Upper lobe of left lung (tissue), 6 donors: ENCODE data around the gene ZCRB1. TPM values are rescaled to one million over a fixed set of nuclear protein-coding genes. Genes with fewer than 3 reads are reported as not detected.

Experiments used
- ATAC-seq, 2 donors: fragments of 200-7000 bp; cut with Tn5 transposase; one replicate each; pipeline ENCODE4 v1.9.1; 2022; ENCODE audit warnings: mild to moderate bottlenecking in 2 of 2, moderate library complexity in 2 of 2; ENCODE audit not compliant: low FRiP score in 2 of 2
- DNase-seq, 2 donors: peaks; one replicate each; pipeline ENCODE4 v3.0.0-alpha.2; 2019 to 2020
- H3K27ac ChIP-seq, 4 donors: fragments of 200-600 bp; sonication (generic); one replicate each; pipeline ENCODE4 v1.5.1; 2016 to 2019
- H3K27me3 ChIP-seq, 4 donors: fragments of 200-600 bp; sonication (generic); one replicate each; pipeline ENCODE4 v1.5.1; 2017 to 2019
- H3K36me3 ChIP-seq, 4 donors: fragments of 200-600 bp; sonication (generic); one replicate each; pipeline ENCODE4 v1.5.1; 2016 to 2019
- H3K4me1 ChIP-seq, 4 donors: fragments of 200-600 bp; sonication (generic); one replicate each; pipeline ENCODE4 v1.5.1; 2018 to 2019
- H3K4me3 ChIP-seq, 4 donors: fragments of 200-600 bp; sonication (generic); one replicate each; pipeline ENCODE4 v1.5.1; 2017 to 2019; ENCODE audit warnings: mild to moderate bottlenecking in 2 of 4, moderate library complexity in 1 of 4
- H3K9me3 ChIP-seq, 4 donors: fragments of 200-600 bp; sonication (generic); one replicate each; pipeline ENCODE4 v1.5.1; 2018 to 2019
- EP300 ChIP-seq, 4 donors: sonication (generic); formaldehyde crosslinking; IDR thresholded peaks; one replicate each; pipeline ENCODE4 v1.5.1; 2017; ENCODE audit warnings: antibody characterized with exemption in 4 of 4, control low read depth in 2 of 4
- POLR2A ChIP-seq, 4 donors: fragments of 450-650 bp; IDR thresholded peaks; one replicate each; pipeline ENCODE4 v1.5.1; 2016 to 2017; ENCODE audit warnings: antibody characterized with exemption in 4 of 4, mild to moderate bottlenecking in 2 of 4
- POLR2AphosphoS5 ChIP-seq, 2 donors: sonication (generic); formaldehyde crosslinking; IDR thresholded peaks; one replicate each; pipeline ENCODE4 v1.5.1; 2017; ENCODE audit warnings: antibody characterized with exemption in 2 of 2
- WGBS, 2 donors: methylation state at CpG; one replicate each; pipeline ENCODE4 v1.1.5; 2017 to 2018; 5-methylcytosine and 5-hydroxymethylcytosine counted together
- small RNA-seq, 4 donors: library from RNA; depleted of rRNA; stranded (forward); fragments of <200 nt; gene quantifications; one replicate each; pipeline ENCODE3, GENCODE V24; 2016
- total RNA-seq, 6 donors: library from RNA; depleted of rRNA in 4 of 6; stranded (reverse); fragments of >200 nt in 4 of 6; gene quantifications; one replicate each; pipeline versions ENCODE4 v1.1.0 to v1.2.1, GENCODE V29; 2016 to 2021
- TF ChIP-seq, protein P1 (sequence below), 6 experiments: fragments of 450-650 bp in 4 of 6; fragments of 200-600 bp in 2 of 6; sonication (generic) in 2 of 6; IDR thresholded peaks; one replicate each; pipeline ENCODE4 v1.5.1; 2016 to 2019; ENCODE audit warnings: antibody characterized with exemption in 6 of 6
- donor health status: DM: no; HTN: no; CAD: no; lungs with moderate emphysema.
- donor health status: DM: no; HTN: yes; CAD: no; lungs with severe emphysema.

Gene ZCRB1
- total RNA-seq, 6 donors from 2014 or later, result 18.5 to 46.8 (median 36.8) TPM

DNA sequence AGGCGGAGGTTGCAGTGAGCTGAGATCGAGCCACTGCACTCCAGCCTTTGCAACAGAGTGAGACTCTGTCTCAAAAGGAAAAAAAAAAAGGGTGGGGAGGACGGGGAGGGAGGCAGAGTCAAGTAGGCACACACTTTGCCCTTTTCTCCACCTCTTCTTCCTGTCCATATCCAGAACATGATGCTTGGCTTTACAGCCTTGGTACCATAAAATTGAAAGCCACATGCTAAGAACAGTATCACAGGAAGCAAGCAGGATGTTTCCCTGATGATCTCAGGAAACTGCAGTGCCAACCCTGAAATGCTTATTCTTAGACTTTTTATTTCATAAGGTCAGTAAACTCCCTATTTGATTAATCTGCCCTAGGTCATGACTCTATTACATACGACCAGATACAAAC, 55.3 kb downstream of the ZCRB1 start:
- Histone ChIP-seq H3K36me3 (no peaks in the 10 kb centered on the region), H3K4me1 (no peaks in the 10 kb centered on the region), H3K4me3 (no peak overlapping the region), H3K27me3 (no peaks in the 10 kb centered on the region), H3K27ac (no peak overlapping the region), H3K9me3 (no peaks in the 10 kb centered on the region)
- WGBS, 2 donors, result 60 to 62% methylated on average over 4 of the region's 4 CpGs
- TF ChIP-seq, protein P1, sequence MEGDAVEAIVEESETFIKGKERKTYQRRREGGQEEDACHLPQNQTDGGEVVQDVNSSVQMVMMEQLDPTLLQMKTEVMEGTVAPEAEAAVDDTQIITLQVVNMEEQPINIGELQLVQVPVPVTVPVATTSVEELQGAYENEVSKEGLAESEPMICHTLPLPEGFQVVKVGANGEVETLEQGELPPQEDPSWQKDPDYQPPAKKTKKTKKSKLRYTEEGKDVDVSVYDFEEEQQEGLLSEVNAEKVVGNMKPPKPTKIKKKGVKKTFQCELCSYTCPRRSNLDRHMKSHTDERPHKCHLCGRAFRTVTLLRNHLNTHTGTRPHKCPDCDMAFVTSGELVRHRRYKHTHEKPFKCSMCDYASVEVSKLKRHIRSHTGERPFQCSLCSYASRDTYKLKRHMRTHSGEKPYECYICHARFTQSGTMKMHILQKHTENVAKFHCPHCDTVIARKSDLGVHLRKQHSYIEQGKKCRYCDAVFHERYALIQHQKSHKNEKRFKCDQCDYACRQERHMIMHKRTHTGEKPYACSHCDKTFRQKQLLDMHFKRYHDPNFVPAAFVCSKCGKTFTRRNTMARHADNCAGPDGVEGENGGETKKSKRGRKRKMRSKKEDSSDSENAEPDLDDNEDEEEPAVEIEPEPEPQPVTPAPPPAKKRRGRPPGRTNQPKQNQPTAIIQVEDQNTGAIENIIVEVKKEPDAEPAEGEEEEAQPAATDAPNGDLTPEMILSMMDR (IDR thresholded peaks at IDR 0.05), result no peak
- TF ChIP-seq EP300 (IDR thresholded peaks at IDR 0.05), result no peak
- no peak for TF ChIP-seq POLR2AphosphoS5 (IDR thresholded peaks at IDR 0.05)
- no peak for TF ChIP-seq POLR2A (IDR thresholded peaks at IDR 0.05)
- DNase-seq (no peak), ATAC-seq (no peak)

DNA sequence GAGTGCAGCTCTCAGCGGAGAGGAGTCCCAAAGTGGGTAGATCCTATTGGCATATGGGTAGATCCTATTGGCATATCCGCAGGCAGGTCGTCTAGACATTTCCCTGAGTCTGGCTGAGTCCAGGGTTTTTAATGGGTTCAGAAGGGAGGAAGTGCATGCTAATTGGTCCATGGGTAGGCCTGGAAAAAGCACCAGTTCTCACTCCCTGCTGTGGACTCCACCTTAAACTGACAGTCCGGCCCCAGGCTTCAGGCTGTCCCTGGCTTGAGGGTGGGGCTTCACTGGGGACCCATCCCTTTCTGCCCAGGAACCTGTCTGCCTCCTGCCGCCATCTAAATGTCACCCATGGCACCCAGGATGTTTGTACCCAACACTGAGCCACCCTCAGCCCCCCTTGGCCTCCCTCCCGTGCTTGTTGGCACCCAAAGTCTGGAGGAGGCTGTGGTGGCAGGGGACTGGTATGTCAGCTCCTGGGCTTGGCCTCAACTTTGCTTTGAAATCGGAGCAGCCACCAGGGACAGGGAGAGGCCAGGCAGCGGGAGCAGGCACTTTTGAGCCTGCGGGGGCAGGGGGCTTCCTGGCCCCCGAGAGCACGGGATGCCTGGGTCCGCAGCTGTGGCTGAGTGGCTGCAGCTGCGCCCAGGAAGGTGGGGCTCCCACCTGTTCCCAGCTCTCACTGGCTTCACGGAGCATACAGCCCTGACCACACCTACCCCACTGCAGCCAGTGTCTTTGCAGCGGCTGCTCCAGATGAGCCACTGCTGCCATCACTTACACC, 58.3 kb downstream of the ZCRB1 start:
- Histone ChIP-seq H3K4me1 (no peaks in the 10 kb centered on the region), H3K9me3 (no peaks in the 10 kb centered on the region), H3K4me3 (no peak overlapping the region), H3K27me3 (no peaks in the 10 kb centered on the region), H3K27ac (no peak overlapping the region), H3K36me3 (no peaks in the 10 kb centered on the region)
- ATAC-seq (no peak), DNase-seq (peak in 1 of 2 donors; percentile 50)
- 78 to 93% methylated on average over 5 to 15 of the region's 15 CpGs for WGBS, 2 donors
- TF ChIP-seq POLR2AphosphoS5 (IDR thresholded peaks at IDR 0.05), result no peak
- TF ChIP-seq, protein P1 (IDR thresholded peaks at IDR 0.05), result no peak
- no peak for TF ChIP-seq POLR2A (IDR thresholded peaks at IDR 0.05)
- TF ChIP-seq EP300 (IDR thresholded peaks at IDR 0.05), result no peak

DNA sequence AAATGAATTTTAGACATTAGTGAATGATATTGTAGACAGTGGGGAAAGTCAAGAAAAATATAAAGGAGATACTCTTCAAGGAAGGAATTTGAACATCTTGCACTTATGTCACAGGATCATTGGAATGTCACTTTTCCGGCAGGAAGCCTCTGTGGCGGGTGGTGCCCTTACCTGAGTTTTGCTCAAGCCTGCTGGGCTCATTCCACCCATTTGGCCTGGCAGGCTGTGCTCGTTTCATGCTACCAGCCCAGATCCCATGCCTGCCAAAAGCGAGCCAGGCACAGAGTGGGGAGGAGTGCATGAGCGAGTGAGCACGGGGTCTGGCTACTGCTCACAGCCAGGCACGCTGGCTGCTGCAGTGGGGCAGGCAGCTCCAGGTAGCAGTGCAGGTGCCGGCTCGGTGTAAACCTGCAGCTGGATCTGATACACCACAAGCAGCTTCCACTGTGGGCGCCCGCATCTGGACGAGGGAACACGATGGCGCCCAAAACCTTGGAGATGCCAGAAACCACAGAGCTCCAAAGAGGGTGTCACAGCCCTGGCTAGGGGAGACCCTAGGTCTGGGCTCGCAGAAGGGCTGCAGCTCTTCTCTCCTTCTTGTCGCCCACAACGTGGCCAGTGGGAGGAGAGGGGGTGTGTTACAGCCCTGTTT, 59.2 kb downstream of the ZCRB1 start:
- Histone ChIP-seq H3K27ac (no peak overlapping the region), H3K36me3 (no peaks in the 10 kb centered on the region), H3K4me1 (no peaks in the 10 kb centered on the region), H3K4me3 (no peak overlapping the region), H3K27me3 (no peaks in the 10 kb centered on the region), H3K9me3 (no peaks in the 10 kb centered on the region)
- TF ChIP-seq EP300 (IDR thresholded peaks at IDR 0.05), result no peak
- DNase-seq (peak in 1 of 2 donors; percentile 44), ATAC-seq (no peak)
- WGBS, 2 donors, result 90 to 92% methylated on average over 13 to 17 of the region's 17 CpGs

DNA sequence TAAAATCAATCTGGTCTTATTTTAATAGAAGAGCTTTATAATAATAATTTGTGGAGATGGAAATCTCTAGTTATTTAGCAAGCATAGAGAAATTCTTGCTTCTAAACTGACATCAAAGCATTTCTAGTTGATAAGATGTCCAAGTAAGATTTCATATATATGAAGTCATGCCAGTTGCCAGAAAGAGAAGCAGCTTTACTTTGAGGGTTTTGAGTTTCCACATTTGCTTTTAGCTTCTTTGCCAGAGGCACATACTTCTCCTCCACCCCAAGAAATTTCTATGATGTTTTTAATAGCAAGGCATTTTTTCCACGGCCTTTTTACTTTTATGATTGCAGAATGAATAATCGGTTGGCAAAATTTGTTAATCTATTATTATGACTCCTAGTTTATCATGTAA, 63.6 kb downstream of the ZCRB1 start:
- Histone ChIP-seq H3K4me3 (no peak overlapping the region), H3K36me3 (no peaks in the 10 kb centered on the region), H3K27ac (no peak overlapping the region), H3K9me3 (no peaks in the 10 kb centered on the region), H3K27me3 (no peaks in the 10 kb centered on the region), H3K4me1 (no peaks in the 10 kb centered on the region)
- no peak for DNase-seq
- WGBS, 2 donors, result 65 to 74% methylated on average over 2 of the region's 2 CpGs
- no peak for ATAC-seq
- TF ChIP-seq POLR2AphosphoS5 (IDR thresholded peaks at IDR 0.05) (no peak), POLR2A (IDR thresholded peaks at IDR 0.05) (no peak), EP300 (IDR thresholded peaks at IDR 0.05) (no peak)
- TF ChIP-seq, protein P1 (IDR thresholded peaks at IDR 0.05), result no peak

Small RNA genes within 50 kb of the gene (small RNA-seq; reads per million reads assigned to genes)
- 0 reads per million in 4 donors for gene MIR7851
- 0 reads per million in 4 donors for gene RF00090

Other genes starting within 250 kb of the ZCRB1 start
- gene GXYLT1, start 181.2 kb downstream of the ZCRB1 start, total RNA-seq, result 10 to 100 TPM; 11.3 to 24.6 (median 12.3) TPM
- gene YAF2, start 87.8 kb downstream of the ZCRB1 start, total RNA-seq, result 10 to 100 TPM; 11.7 to 44.0 (median 29.8) TPM
- gene PPHLN1, start 73 bp upstream of the ZCRB1 start, total RNA-seq, result 10 to 100 TPM; 24.5 to 69.1 (median 46.7) TPM